ENCODE data around the gene CENPM. TPM values are rescaled to one million over a fixed set of nuclear protein-coding genes. Genes with fewer than 3 reads are reported as not detected.

Gene CENPM
- total and polyA plus RNA-seq, 9 of the 15 experiments (the other 6 are each of a cell fraction or from before 2014, with no cell fraction given) = 11.3 to 67.7 (median 32.3) TPM

GRCh38 chr22:41902932-41903421 lies 44.0 kb downstream of the CENPM start:
- BruUV-seq (replicated peaks) = no TSS peak
- FAIRE-seq (no peak), DNase-seq (ENCODE audit: extremely low read depth in 1 of 4, low spot score in 3 of 4) (no peak), ATAC-seq (no peak)
- Histone ChIP-seq H3K36me3 (ENCODE audit: control insufficient read depth, insufficient read depth, low read length) (peaks cover 83% of the 10 kb centered on the region), H3K9ac (ENCODE audit: insufficient read depth in 1 of 2, low read depth in 2 of 2, low read length in 2 of 2) (peak overlapping the region in 1 of 2 experiments; percentile 74; a peak in 1 of 4 replicates), H3K27me3 (ENCODE audit: control insufficient read depth in 2 of 2, insufficient read depth in 2 of 2, low read length in 2 of 2) (no peaks in the 10 kb centered on the region), H2AFZ (ENCODE audit: low read depth, low read length) (no peak overlapping the region), H3K4me1 (replicated peaks in 1 of 2; ENCODE audit: control insufficient read depth in 2 of 2, insufficient read depth in 2 of 2, low read length in 2 of 2) (peaks cover 0 to 10% of the 10 kb centered on the region in 2 experiments; a peak in 3 of 5 replicates), H3K9me3 (replicated peaks; ENCODE audit: control insufficient read depth, insufficient read depth, low read depth, low read length) (no peaks in the 10 kb centered on the region), H3K27ac (ENCODE audit: extremely low read depth, low read depth, low read length) (no peak overlapping the region), H3K4me2 (ENCODE audit: insufficient read depth, low read length) (no peak overlapping the region), H3K9me1 (ENCODE audit: control insufficient read depth, insufficient read depth, low read length) (peaks cover 2% of the 10 kb centered on the region), H4K20me1 (replicated peaks; ENCODE audit: control insufficient read depth, insufficient read depth, low read length) (0 out of 2 replicates have a peak, but pooled peaks cover 5% of the 10 kb centered on the region), H3K4me3 (no peak overlapping the region), H3K79me2 (ENCODE audit: control insufficient read depth, insufficient read depth, low read length) (no peaks in the 10 kb centered on the region)
- in situ Hi-C loops (cut with MboI) (no loop called here), intact Hi-C loops (cut with micrococcal nuclease) (no loop called here)
- 97% methylated on average over 6 of the region's 15 CpGs for WGBS (ENCODE audit: insufficient coverage, low coverage, missing lambda C conversion rate)
- ChIA-PET CTCF (ENCODE audit: low intra/inter-chr PET ratio) (no interaction called here), POLR2A (interaction anchor here (0.6 to 1.1 kb wide), 3 partner anchors 12 to 531 kb away, joined by 3 to 4 read pairs (median 4); partner anchors contain the start of gene SHISA8)
- no peak for TF ChIP-seq ZFP1 (CRISPR knock-in tag; IDR thresholded peaks at IDR 0.05)
- TF ChIP-seq NFIC (IDR thresholded peaks at IDR 0.05) = 0 out of 2 replicates have a peak, but pooled peaks have one; percentile 16
- no peak for TF ChIP-seq SNAPC5 (CRISPR knock-in tag; IDR thresholded peaks at IDR 0.05)
- TF ChIP-seq HNRNPLL (IDR thresholded peaks at IDR 0.05; ENCODE audit: low read depth, low read length, poor library complexity, severe bottlenecking) = no peak
- no peak for TF ChIP-seq JUNB (CRISPR knock-in tag; conservative IDR thresholded peaks at IDR 0.05)
- TF ChIP-seq ZBTB33 (CRISPR knock-in tag; IDR thresholded peaks at IDR 0.05) = peak; percentile 27; the same call in 1 of the 2 replicates
- peak; percentile 80 for TF ChIP-seq POLR2G (IDR thresholded peaks at IDR 0.05; ENCODE audit: low read depth, low read length)
- no peak for TF ChIP-seq SIRT6 (IDR thresholded peaks at IDR 0.05; ENCODE audit: low read depth, low read length)
- TF ChIP-seq CCNT2 (IDR thresholded peaks at IDR 0.05; ENCODE audit: borderline replicate concordance, extremely low read depth, insufficient read length, low read depth, low read length) = peak; percentile 40
- TF ChIP-seq DEAF1 (CRISPR knock-in tag; IDR thresholded peaks at IDR 0.05) = no peak
- no peak for TF ChIP-seq E2F8 (IDR thresholded peaks at IDR 0.05; ENCODE audit: low read depth, partially characterized antibody)
- no peak for TF ChIP-seq MEIS2 (IDR thresholded peaks at IDR 0.05; ENCODE audit: partially characterized antibody)
- 0 out of 2 replicates have a peak, but pooled peaks have one; percentile 26 for TF ChIP-seq POLR2A (conservative IDR thresholded peaks at IDR 0.05)
- no peak for TF ChIP-seq TRIM24 (IDR thresholded peaks at IDR 0.05)
- TF ChIP-seq CXXC5 (CRISPR knock-in tag; IDR thresholded peaks at IDR 0.05) = no peak

All from K562 (cell line).